Liver (tissue), 9 donors: Measurements from ENCODE around the gene KATNB1. TPM values are rescaled to one million over a fixed set of nuclear protein-coding genes. Genes with fewer than 3 reads are reported as not detected.

Source experiments
- DNase-seq: peaks from one replicate; pipeline ENCODE4 v3.0.0-alpha.2; 2017; ENCODE audit warnings: low spot score
- H3K27ac ChIP-seq, 2 donors: one replicate each; pipeline ENCODE4 v1.7.0; 2013; ENCODE audit warnings: inconsistent platforms in 2 of 2, low read length in 2 of 2, control low read depth in 1 of 2, low read depth in 1 of 2, mild to moderate bottlenecking in 1 of 2
- H3K27me3 ChIP-seq, 4 donors: one replicate each; pipeline versions ENCODE4 v1.6.1 to v1.7.0; 2013; ENCODE audit warnings: low read length in 3 of 4, inconsistent platforms in 1 of 4, mild to moderate bottlenecking in 1 of 4, moderate library complexity in 1 of 4; ENCODE audit not compliant: control insufficient read depth in 4 of 4, insufficient read depth in 4 of 4
- H3K36me3 ChIP-seq, 4 donors: one replicate each; pipeline versions ENCODE4 v1.6.1 to v1.7.0; 2013; ENCODE audit warnings: low read length in 3 of 4, mild to moderate bottlenecking in 3 of 4, low read depth in 1 of 4, moderate library complexity in 1 of 4; ENCODE audit not compliant: control insufficient read depth in 4 of 4, insufficient read depth in 3 of 4
- H3K4me1 ChIP-seq, 4 donors: one replicate each; pipeline versions ENCODE4 v1.6.1 to v1.7.0; 2013; ENCODE audit warnings: low read length in 3 of 4, mild to moderate bottlenecking in 3 of 4, moderate library complexity in 1 of 4; ENCODE audit not compliant: control insufficient read depth in 4 of 4, insufficient read depth in 4 of 4
- H3K4me3 ChIP-seq, 3 donors: one replicate each; pipeline versions ENCODE4 v1.6.1 to v1.7.0; 2013; ENCODE audit warnings: low read length in 3 of 3, control low read depth in 1 of 3, low read depth in 1 of 3, mild to moderate bottlenecking in 1 of 3
- H3K9ac ChIP-seq, 2 donors: one replicate each; pipeline ENCODE4 v1.7.0; 2013; ENCODE audit warnings: low read length in 2 of 2, mild to moderate bottlenecking in 2 of 2, moderate library complexity in 2 of 2, control low read depth in 1 of 2, low read depth in 1 of 2
- H3K9me3 ChIP-seq, 4 donors: one replicate each; pipeline versions ENCODE4 v1.6.1 to v1.7.0; 2013; ENCODE audit warnings: low read length in 3 of 4; ENCODE audit not compliant: control insufficient read depth in 4 of 4
- ATF3 ChIP-seq: IDR thresholded peaks from 2 replicates; pipeline ENCODE4 v1.6.1; 2016; ENCODE audit warnings: antibody characterized with exemption
- CTCF ChIP-seq: fragments of 150-350 bp; IDR thresholded peaks from 2 replicates; pipeline ENCODE4 v1.5.1; 2017; ENCODE audit warnings: improper control_type of control experiment, low read depth, low read length; ENCODE audit not compliant: missing input control
- FOXA2 ChIP-seq: IDR thresholded peaks from 2 replicates; pipeline ENCODE4 v1.6.1; 2016; ENCODE audit warnings: antibody characterized with exemption
- HNF4A ChIP-seq, 2 donors: conservative IDR thresholded peaks; 2 replicates each; pipeline ENCODE4 v1.6.1; 2016; ENCODE audit warnings: antibody characterized with exemption in 2 of 2, mild to moderate bottlenecking in 2 of 2
- HNF4G ChIP-seq: IDR thresholded peaks from 2 replicates; pipeline ENCODE4 v1.6.1; 2016; ENCODE audit warnings: antibody characterized with exemption
- MAX ChIP-seq: IDR thresholded peaks from 2 replicates; pipeline ENCODE4 v1.6.1; 2016; ENCODE audit warnings: antibody characterized with exemption
- NR2F2 ChIP-seq: IDR thresholded peaks from 2 replicates; pipeline ENCODE4 v1.6.1; 2016; ENCODE audit warnings: antibody characterized with exemption
- REST ChIP-seq: IDR thresholded peaks from 2 replicates; pipeline ENCODE4 v1.6.1; 2016; ENCODE audit warnings: antibody characterized with exemption, mild to moderate bottlenecking
- RXRA ChIP-seq, 2 donors: IDR thresholded peaks; 2 replicates each; pipeline ENCODE4 v1.6.1; 2017 to 2018; ENCODE audit warnings: antibody characterized with exemption in 2 of 2, mild to moderate bottlenecking in 1 of 2
- YY1 ChIP-seq: IDR thresholded peaks from 2 replicates; pipeline ENCODE4 v1.6.1; 2016; ENCODE audit warnings: antibody characterized with exemption, mild to moderate bottlenecking
- ZBTB33 ChIP-seq: IDR thresholded peaks from 2 replicates; pipeline ENCODE4 v1.6.1; 2016; ENCODE audit warnings: antibody characterized with exemption
- WGBS: extraction: QIAGEN DNeasy Blood & Tissue Kit; methylation state at CpG from one replicate; pipeline ENCODE4 v1.1.7; 2013; 5-methylcytosine and 5-hydroxymethylcytosine counted together
- polyA plus RNA-seq, 2 donors: library from polyadenylated mRNA; stranded (reverse) in 1 of 2; unstranded in 1 of 2; fragments of 200-250 nt in 1 of 2; fragments of >200 nt in 1 of 2; fragmentation: Nextera tagmentation in 1 of 2; extraction: Ambion mirVana in 1 of 2; gene quantifications; one replicate each; pipeline versions ENCODE4 v1.2.1 to v1.2.3, GENCODE V29; 2013 to 2015
- total RNA-seq, 2 donors: library from RNA; depleted of rRNA; stranded (reverse); fragments of >200 nt; gene quantifications; one replicate each; pipeline ENCODE4 v1.2.3, GENCODE V29; 2014
- donor health status: healthy.
- donor health status: healthy.
- donor health status: healthy.
- donor health status: healthy.
- donor health status: healthy.

The KATNB1 gene
- total and polyA plus RNA-seq, 4 donors: 4.5 to 16.4 (median 7.5) TPM

- TF ChIP-seq RXRA (IDR thresholded peaks at IDR 0.05) (no peak), ZBTB33 (no peak), FOXA2 (no peak), CTCF (no peak), REST (no peak), YY1 (no peak), MAX (no peak)
- H3K4me3 ChIP-seq: no peak overlapping the region
- H3K27ac ChIP-seq: no peak overlapping the region
- no peak for DNase-seq
- H3K9ac ChIP-seq: no peak overlapping the region
- no peaks in the 10 kb centered on the region for H3K27me3 ChIP-seq
- no peaks in the 10 kb centered on the region for H3K9me3 ChIP-seq
- peaks cover 0 to 3% (median 0%) of the 10 kb centered on the region in 4 donors for H3K4me1 ChIP-seq
- H3K36me3 ChIP-seq: no peaks in the 10 kb centered on the region
- WGBS: 86% methylated on average over 17 of the region's 17 CpGs
These were observed 14.0 kb upstream of the KATNB1 start for GRCh38 chr16:57721356-57722209.

GRCh38 chr16:57722210-57722499 lies 13.4 kb upstream of the KATNB1 start:
- Histone ChIP-seq H3K27ac (no peak overlapping the region), H3K36me3 (no peaks in the 10 kb centered on the region), H3K9me3 (no peaks in the 10 kb centered on the region), H3K4me1 (peaks cover 0 to 3% (median 0%) of the 10 kb centered on the region in 4 donors), H3K9ac (no peak overlapping the region), H3K4me3 (no peak overlapping the region), H3K27me3 (no peaks in the 10 kb centered on the region)
- WGBS: 94% methylated on average over 2 of the region's 2 CpGs
- no peak for TF ChIP-seq RXRA (IDR thresholded peaks at IDR 0.05)
- TF ChIP-seq ATF3: no peak
- no peak for TF ChIP-seq HNF4A (conservative IDR thresholded peaks at IDR 0.05)
- TF ChIP-seq NR2F2: no peak
- TF ChIP-seq MAX: no peak
- no peak for TF ChIP-seq HNF4G
- TF ChIP-seq FOXA2: no peak
- no peak for DNase-seq
